ENCODE results near the gene THRB. TPM values are rescaled to one million over a fixed set of nuclear protein-coding genes. Genes with fewer than 3 reads are reported as not detected.

The THRB gene
- total and polyA plus RNA-seq, 9 of the 15 experiments (the other 6 are each of a cell fraction or from before 2014, with no cell fraction given), result 1.7 to 14.9 (median 6.9) TPM

GRCh38 chr3:24306518-24306917, 188.1 kb downstream of the THRB start:
- no peak for DNase-seq (ENCODE audit: extremely low read depth in 1 of 4, low spot score in 3 of 4)
- intact Hi-C loops (cut with micrococcal nuclease) (no loop called here), in situ Hi-C loops (cut with MboI) (no loop called here)
- Histone ChIP-seq H3K27ac (ENCODE audit: extremely low read depth, low read depth, low read length) (no peak overlapping the region), H3K36me3 (ENCODE audit: control insufficient read depth, insufficient read depth, low read length) (no peaks in the 10 kb centered on the region), H3K4me3 (no peak overlapping the region), H3K4me2 (ENCODE audit: insufficient read depth, low read length) (no peak overlapping the region), H4K20me1 (replicated peaks; ENCODE audit: control insufficient read depth, insufficient read depth, low read length) (no peaks in the 10 kb centered on the region), H3K9ac (ENCODE audit: insufficient read depth in 1 of 2, low read depth in 2 of 2, low read length in 2 of 2) (no peak overlapping the region), H3K27me3 (ENCODE audit: control insufficient read depth in 2 of 2, insufficient read depth in 2 of 2, low read length in 2 of 2) (no peaks in the 10 kb centered on the region), H2AFZ (ENCODE audit: low read depth, low read length) (no peak overlapping the region), H3K4me1 (replicated peaks in 1 of 2; ENCODE audit: control insufficient read depth in 2 of 2, insufficient read depth in 2 of 2, low read length in 2 of 2) (peaks cover 7 to 8% of the 10 kb centered on the region in 2 experiments), H3K9me1 (ENCODE audit: control insufficient read depth, insufficient read depth, low read length) (no peaks in the 10 kb centered on the region), H3K79me2 (ENCODE audit: control insufficient read depth, insufficient read depth, low read length) (no peaks in the 10 kb centered on the region), H3K9me3 (replicated peaks; ENCODE audit: control insufficient read depth, insufficient read depth, low read depth, low read length) (no peaks in the 10 kb centered on the region)
- WGBS (ENCODE audit: insufficient coverage, low coverage, missing lambda C conversion rate), result 61% methylated on average over 3 of the region's 3 CpGs
- ATAC-seq, result no peak
- ChIA-PET POLR2A (interaction anchor here (1.0 kb wide), 1 partner anchor 134 kb away, joined by 3 read pairs; no protein-coding TSS in a partner anchor), CTCF (ENCODE audit: low intra/inter-chr PET ratio) (no interaction called here)
- no peak for TF ChIP-seq CHD4 (IDR thresholded peaks at IDR 0.05; ENCODE audit: insufficient read depth, insufficient replicate concordance, low read depth, low read length, poor library complexity, severe bottlenecking)
- no peak for TF ChIP-seq ATF3 (IDR thresholded peaks at IDR 0.05)
- no peak for TF ChIP-seq ATF3 (CRISPR knock-in tag; conservative IDR thresholded peaks at IDR 0.05)
- peak; percentile 29 for TF ChIP-seq DACH1 (IDR thresholded peaks at IDR 0.05; ENCODE audit: partially characterized antibody)
- no peak for TF ChIP-seq RREB1 (CRISPR knock-in tag; IDR thresholded peaks at IDR 0.05)
- BruUV-seq (replicated peaks), result no TSS peak
- FAIRE-seq, result no peak

All from K562 (cell line).